GM21360 (cell line): ENCODE results near the gene KCNH3.
"Not testable (repeated sequence)": the region's sequence is repeated elsewhere in the genome, so short reads cannot be mapped to it uniquely, and the experiment has no call there.

Source experiments
- ATAC-seq: cut with Tn5 transposase; IDR thresholded peaks from one replicate; pipeline ENCODE4 v1.9.1; 2021; ENCODE audit warnings: mild to moderate bottlenecking, moderate library complexity; ENCODE audit not compliant: unreplicated experiment

Gene KCNH3

GRCh38 chr12:49538510-49539403 is at the start of gene KCNH3:
Gene KCNH3, plus strand, starts transcription at chr12:49539030. Its CDS starts 387 bp downstream, at chr12:49539417.
- peak; percentile 49 for ATAC-seq

GRCh38 chr12:49489154-49489553 is 49.7 kb upstream of the KCNH3 start:
- no peak for ATAC-seq

- no peak for ATAC-seq
Measured at GRCh38 chr12:49489720-49490119, 49.1 kb upstream of the KCNH3 start.

- no peak for ATAC-seq
Measured at GRCh38 chr12:49491823-49492222, 47.0 kb upstream of the KCNH3 start.

GRCh38 chr12:49493900-49494299 is 44.9 kb upstream of the KCNH3 start:
- ATAC-seq, result no peak

GRCh38 chr12:49496417-49497360 is 42.1 kb upstream of the KCNH3 start:
- no peak for ATAC-seq

- ATAC-seq, result no peak
Measured at GRCh38 chr12:49501895-49502294, 36.9 kb upstream of the KCNH3 start.

GRCh38 chr12:49502590-49502989 is 36.2 kb upstream of the KCNH3 start:
- ATAC-seq, result no peak

GRCh38 chr12:49503674-49504180 is 35.1 kb upstream of the KCNH3 start:
- ATAC-seq, result no peak

GRCh38 chr12:49505672-49506071 is 33.2 kb upstream of the KCNH3 start:
- no peak for ATAC-seq

- no peak for ATAC-seq
Measured at GRCh38 chr12:49507139-49507538, 31.7 kb upstream of the KCNH3 start.

- not testable (repeated sequence) for ATAC-seq
Measured at GRCh38 chr12:49509681-49510080, 29.1 kb upstream of the KCNH3 start.

- no peak for ATAC-seq
Measured at GRCh38 chr12:49511410-49511809, 27.4 kb upstream of the KCNH3 start.

- no peak for ATAC-seq
Measured at GRCh38 chr12:49512546-49512945, 26.3 kb upstream of the KCNH3 start.

- ATAC-seq, result no peak
Measured at GRCh38 chr12:49515266-49515665, 23.6 kb upstream of the KCNH3 start.

GRCh38 chr12:49518914-49519573 is 19.8 kb upstream of the KCNH3 start:
- no peak for ATAC-seq

GRCh38 chr12:49519574-49519936 is 19.3 kb upstream of the KCNH3 start:
- ATAC-seq, result no peak

- no peak for ATAC-seq
Measured at GRCh38 chr12:49521389-49521788, 17.4 kb upstream of the KCNH3 start.

GRCh38 chr12:49524660-49525324 is 14.0 kb upstream of the KCNH3 start:
- no peak for ATAC-seq

GRCh38 chr12:49525942-49526341 is 12.9 kb upstream of the KCNH3 start:
- ATAC-seq, result no peak
